C4-2B (cell line): ENCODE results near the gene ADAMTS10.

ENCODE experiments used
- H3K27ac ChIP-seq: fragments of 450-650 bp; 2 replicates; pipeline ENCODE4 v1.5.1; 2017
- CTCF ChIP-seq: fragments of 450-650 bp; conservative IDR thresholded peaks from 2 replicates; pipeline ENCODE4 v1.5.1; 2017; ENCODE audit warnings: mild to moderate bottlenecking
- ZFX ChIP-seq: fragments of 450-650 bp; IDR thresholded peaks from 2 replicates; pipeline ENCODE4 v1.6.1; 2017

The ADAMTS10 gene

GRCh38 chr19:8601796-8602195, 8.7 kb downstream of the ADAMTS10 start:
- H3K27ac ChIP-seq = no peak overlapping the region
- TF ChIP-seq CTCF = no peak
- no peak for TF ChIP-seq ZFX

GRCh38 chr19:8600816-8601215, 9.7 kb downstream of the ADAMTS10 start:
- no peak overlapping the region for H3K27ac ChIP-seq
- no peak for TF ChIP-seq ZFX
- no peak for TF ChIP-seq CTCF

GRCh38 chr19:8600064-8600463, 10.5 kb downstream of the ADAMTS10 start:
- no peak for TF ChIP-seq CTCF
- no peak for TF ChIP-seq ZFX
- no peak overlapping the region for H3K27ac ChIP-seq

- no peak for TF ChIP-seq ZFX
- no peak for TF ChIP-seq CTCF
- no peak overlapping the region for H3K27ac ChIP-seq
Observed at GRCh38 chr19:8596168-8596567, 14.3 kb downstream of the ADAMTS10 start.

- no peak for TF ChIP-seq CTCF
- no peak for TF ChIP-seq ZFX
- no peak overlapping the region for H3K27ac ChIP-seq
Observed at GRCh38 chr19:8595651-8596050, 14.9 kb downstream of the ADAMTS10 start.

GRCh38 chr19:8593931-8594330, 16.6 kb downstream of the ADAMTS10 start:
- no peak for TF ChIP-seq ZFX
- TF ChIP-seq CTCF = no peak
- no peak overlapping the region for H3K27ac ChIP-seq

- H3K27ac ChIP-seq = no peak overlapping the region
- TF ChIP-seq CTCF (no peak), ZFX (no peak)
Observed at GRCh38 chr19:8592231-8593009, 18.1 kb downstream of the ADAMTS10 start.
